Activated gamma-delta T cell treated with Interleukin-2 at 50 U/mL for 16 hours (primary cell): Measurements from ENCODE around the gene RFTN2.

Source experiments
- DNase-seq: peaks from one replicate; pipeline ENCODE4 v3.0.0-alpha.2; 2020

RFTN2 gene

GRCh38 chr2:197539734-197540133, 135.7 kb downstream of the RFTN2 start:
- DNase-seq: no peak

GRCh38 chr2:197538412-197538811, 137.0 kb downstream of the RFTN2 start:
- DNase-seq: no peak
